HG03565 (cell line): ENCODE measurements around the gene DAZAP2.
A peak's percentile ranks its signal among the peaks of the same experiment; 100 is the strongest.
"Not testable (repeated sequence)": the region's sequence is repeated elsewhere in the genome, so short reads cannot be mapped to it uniquely, and the experiment has no call there.

Experiments
- ATAC-seq: cut with Tn5 transposase; IDR thresholded peaks from one replicate; pipeline ENCODE4 v1.9.1; 2021; ENCODE audit warnings: mild to moderate bottlenecking, moderate library complexity; ENCODE audit not compliant: unreplicated experiment

DAZAP2 gene

DNA sequence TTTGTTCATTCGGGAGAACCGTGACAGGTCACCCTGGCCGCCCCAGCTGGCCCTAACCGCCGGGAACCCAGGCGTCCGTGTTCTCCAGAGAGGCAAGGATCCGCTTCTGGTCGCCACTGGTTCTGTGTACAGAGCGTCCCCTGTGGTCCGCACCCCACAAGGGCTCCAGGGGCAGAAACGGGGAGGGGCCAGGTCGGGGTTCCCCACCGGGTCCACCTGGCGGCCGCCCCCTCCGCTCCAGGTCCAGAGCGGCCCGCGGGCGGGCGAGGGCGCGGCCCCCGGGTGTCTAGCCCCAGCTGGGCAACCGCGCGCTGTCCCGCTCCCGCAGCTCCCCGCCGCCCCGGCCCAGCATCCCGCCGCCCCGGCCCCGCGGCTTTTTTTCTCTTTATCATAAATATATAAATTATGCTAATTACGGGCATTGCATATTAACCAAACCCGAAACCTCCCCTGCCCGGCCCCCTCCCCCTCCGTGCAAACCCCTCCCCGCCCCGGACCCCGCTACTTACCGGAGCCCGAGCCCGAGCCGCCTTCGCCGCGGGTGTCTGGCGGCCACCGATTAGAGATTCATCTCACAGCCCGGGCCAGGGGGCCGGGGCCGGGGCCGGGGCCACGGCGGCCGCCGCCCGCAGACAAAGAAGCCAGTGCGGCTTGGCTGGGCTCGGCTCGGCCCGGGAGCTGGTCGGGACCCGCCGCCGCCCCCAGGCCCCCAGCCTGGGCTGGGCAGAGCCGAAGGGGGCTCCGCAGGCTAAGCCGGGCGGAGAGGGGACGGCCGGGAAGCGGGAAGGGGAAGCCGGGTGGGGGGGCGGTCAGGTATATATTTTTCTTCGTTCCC lies 21.3 kb upstream of the DAZAP2 start:
- no peak for ATAC-seq

DNA sequence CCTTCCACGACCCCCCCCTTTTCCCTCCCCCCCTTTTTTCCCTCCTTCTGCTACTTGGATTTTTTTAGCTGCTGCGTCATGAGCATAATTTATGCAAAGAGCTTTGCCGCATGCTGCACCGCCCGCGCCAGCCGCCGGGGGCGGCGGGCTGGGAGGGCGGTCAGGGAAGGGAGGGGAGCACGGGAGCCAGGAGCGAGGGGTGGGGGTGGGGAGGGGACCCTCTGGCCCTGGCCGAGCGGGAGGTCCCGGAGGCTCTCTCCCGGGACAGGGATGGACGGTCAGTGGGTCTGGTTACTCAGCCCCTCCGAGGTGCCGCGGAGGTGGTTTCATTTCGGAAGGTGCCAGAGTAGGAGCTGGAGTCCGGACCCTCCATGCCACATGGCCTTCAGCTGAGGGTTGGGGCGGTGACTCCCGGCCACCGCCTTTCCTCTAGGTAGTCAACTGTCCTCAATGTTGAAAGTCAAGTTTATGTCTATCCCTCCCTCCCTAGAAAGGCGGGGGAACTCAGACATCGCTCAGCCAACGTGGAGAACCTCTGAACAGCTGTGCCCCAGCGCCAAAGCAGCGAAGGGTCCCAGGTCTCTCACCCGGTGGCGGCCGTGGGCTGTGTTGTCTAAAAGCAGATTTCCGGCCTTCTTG lies 20.5 kb upstream of the DAZAP2 start, which contains the start of gene POU6F1:
Gene POU6F1 (minus strand): TSS at position 95 of the 639 bp plus-strand sequence. CDS start 11,226 bp downstream, outside the sequence.
- peak; percentile 60 for ATAC-seq

DNA sequence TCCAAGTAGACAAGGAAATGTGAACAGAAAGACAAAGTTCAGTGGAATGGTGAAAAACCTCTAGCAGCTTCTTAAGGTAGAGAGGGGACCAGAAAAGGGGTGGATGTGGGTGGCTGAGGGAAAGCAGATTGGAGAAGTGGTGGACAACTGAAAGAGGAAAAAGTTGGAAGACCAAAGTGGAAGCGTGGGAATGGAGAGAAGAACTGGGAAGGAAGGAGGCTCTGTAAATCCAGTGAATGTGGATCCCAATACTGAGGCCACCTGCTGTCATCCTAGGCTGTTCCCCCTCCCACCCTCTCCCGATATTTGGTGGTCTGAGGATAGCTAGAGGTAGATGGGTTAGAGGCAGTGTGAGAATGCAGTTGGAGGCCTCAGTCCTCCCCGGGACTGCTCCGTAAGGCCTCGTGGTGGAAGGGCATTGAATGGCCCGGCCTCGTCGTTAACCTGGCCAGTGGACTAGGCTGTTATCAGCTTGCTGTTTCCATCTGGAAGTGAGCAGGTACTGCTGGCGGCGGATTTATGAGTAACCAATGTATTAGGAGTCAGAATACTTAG lies 19.9 kb upstream of the DAZAP2 start:
- no peak for ATAC-seq

DNA sequence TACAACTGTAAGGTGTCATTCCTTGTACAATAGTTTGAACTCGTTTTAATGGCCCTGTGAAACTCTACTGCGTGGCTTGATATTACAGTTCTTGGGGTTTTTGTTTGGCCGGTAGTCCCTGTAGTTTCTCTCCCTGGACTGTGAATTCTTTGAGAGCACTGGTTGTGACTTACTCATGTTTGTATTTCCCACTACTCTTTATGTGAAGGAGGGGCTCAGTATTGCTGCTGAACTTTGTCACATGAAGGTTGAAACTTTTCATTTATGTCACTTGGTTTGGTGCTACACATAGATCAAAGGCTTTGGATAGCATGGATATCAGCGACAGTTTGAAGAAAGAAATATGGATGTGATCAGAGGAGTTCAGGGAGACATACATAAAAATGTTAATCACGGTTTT lies 19.3 kb upstream of the DAZAP2 start:
- no peak for ATAC-seq

DNA sequence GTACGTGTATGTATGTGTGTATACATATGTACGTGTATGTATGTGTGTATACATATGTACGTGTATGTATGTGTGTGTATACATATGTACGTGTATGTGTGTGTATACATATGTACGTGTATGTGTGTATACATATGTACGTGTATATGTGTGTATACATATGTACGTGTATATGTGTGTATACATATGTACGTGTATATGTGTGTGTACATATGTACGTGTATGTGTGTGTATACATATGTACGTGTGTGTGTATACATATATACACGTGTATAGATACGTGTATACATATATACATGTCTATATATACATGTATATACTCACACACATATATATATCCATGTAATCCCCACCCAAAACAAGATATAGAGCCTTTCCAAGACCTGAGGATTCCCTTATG lies 18.8 kb upstream of the DAZAP2 start:
- ATAC-seq = not testable (repeated sequence)

DNA sequence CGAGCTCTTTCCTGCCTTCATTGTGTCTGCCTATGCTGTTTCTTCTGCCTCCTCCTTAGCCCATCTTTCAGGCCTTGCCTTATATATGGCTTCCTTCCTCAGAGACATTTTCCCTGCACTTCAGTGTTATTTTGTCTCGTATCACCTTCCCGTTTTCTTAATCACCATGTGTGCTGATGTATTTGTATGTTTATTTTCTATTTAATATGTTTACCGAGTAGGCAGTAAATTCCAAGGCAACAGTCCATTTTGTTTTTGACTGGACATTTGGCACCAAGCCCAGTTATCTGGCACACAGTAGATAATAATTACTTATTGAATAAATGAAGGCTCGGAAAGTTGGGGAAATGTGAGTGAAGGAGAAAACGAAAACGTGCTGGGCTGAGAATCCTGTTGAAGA lies 16.2 kb upstream of the DAZAP2 start:
- no peak for ATAC-seq

DNA sequence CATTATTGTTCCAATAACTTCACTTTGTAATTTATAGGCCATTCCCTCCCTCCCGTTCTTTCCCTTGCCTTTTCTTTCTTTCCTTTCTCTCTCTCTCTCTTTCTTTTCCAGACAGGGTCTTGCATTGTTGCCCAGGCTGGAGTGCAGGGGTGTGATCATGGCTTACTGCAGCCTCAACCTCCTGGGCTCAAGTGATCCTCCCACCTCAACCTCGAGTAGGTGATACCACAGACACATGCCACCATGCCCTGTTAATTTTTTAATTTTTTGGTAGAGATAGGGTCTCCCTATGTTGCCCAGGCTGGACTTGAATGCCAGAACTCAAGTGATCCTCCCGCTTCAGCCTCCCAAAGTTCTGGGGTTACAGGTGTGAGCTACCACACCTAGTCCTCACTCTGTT lies 14.0 kb upstream of the DAZAP2 start:
- ATAC-seq = no peak

DNA sequence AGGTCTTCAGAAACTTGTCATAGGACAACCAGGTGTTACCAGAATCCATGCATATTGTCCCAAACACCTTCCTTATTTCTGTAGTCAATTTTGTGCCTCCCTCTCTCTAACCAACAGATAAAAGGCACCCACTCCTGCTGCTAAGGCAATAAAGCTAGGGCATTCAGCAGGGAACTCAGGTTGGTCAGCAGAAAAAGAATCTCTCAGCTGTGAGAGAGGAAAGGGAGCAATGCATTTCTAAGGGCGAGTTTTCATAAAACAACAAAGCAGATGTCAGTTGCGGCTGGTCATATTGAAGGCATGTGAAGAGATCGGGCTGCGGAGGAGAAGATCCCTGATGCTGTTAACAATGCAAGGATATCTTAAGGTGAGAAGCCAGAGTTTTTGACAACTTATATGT lies 13.4 kb upstream of the DAZAP2 start:
- no peak for ATAC-seq

DNA sequence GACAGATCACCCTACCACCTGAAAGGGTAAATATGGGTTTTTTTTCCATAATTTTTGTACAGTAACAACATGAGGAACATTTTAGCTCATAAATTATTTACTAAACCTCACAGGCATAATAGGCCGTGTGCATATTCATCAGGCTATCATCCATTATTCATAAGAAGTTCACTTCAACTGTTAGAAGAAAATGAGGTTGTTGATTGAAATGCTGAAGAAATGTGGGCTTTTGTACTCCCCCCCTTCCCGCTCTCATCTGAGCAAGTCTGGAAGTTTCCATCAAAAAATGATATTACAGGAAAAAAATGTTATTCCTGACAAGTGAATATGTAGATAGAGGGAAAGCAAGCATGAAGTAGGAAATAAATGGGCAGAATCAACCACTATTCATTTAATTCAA lies 12.9 kb upstream of the DAZAP2 start:
- no peak for ATAC-seq

DNA sequence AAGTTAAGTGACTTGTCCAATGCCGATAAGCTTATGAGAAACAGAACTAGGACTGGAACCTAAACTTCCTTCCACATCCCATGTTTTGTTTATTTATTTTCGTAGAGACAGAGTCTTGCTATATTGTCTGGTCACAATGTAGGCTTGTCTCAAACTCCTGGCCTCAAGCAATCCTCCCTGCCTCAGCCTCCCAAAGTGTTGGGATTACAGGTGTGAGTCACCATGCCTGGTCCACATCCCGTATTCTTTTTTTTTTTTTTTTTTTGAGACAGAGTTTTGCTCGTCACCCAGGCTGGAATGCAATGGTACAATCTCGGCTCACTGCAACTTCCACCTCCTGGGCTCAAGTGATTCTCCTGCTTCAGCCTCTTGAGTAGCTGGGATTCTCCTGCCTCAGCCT lies 11.5 kb upstream of the DAZAP2 start:
- ATAC-seq = not testable (repeated sequence)

DNA sequence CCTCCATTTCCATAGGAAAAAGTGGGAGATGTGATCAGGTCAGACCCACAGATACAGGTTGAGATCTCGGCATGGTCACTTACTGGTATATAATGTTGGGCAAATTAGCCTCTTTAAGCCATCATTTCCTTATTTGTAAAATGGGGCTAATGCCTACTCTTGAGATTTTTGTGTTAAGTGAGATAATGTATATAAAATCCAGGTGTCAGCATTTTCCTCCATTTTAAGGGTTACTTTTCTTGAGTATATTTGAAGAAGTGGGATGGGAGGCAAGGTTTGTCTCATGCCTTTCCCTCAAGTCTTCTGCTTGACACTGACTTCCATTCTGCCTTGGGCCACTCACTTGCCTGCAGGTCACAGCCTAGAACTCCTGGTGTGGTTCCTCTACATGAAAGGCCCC lies 10.7 kb upstream of the DAZAP2 start:
- ATAC-seq = no peak

DNA sequence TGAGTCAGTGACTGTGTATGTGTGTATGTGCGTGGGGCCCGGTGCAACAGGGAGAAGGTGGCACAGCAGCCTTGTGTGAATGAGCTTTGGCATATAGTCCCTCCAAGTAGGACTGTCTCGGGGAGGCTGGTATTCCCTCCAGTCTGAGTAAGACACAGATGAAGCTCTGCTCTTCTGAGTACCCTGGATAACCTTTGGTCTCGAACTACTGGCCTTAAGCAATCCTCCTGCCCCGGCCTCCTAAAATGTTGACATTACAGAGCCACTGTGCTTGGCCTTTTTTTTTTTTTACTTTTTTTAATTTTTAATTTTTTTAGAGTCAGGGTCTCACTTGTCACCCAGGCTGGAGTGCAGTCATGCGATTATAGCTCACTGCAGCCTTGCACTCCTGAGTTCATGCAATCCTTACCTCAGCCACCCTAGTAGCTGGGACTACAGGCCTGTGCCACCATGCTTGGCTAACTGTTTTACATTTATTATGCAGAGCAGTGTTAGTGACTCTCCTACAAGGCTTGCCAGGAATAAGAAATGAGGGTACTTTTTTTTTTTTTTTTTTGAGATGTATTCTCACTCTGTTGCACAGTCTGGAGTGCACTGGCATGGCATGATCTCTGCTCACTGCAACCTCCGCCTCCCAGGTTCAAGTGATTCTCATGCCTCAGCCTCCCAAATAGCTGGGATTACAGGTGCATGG lies 9.4 kb upstream of the DAZAP2 start:
- no peak for ATAC-seq

DNA sequence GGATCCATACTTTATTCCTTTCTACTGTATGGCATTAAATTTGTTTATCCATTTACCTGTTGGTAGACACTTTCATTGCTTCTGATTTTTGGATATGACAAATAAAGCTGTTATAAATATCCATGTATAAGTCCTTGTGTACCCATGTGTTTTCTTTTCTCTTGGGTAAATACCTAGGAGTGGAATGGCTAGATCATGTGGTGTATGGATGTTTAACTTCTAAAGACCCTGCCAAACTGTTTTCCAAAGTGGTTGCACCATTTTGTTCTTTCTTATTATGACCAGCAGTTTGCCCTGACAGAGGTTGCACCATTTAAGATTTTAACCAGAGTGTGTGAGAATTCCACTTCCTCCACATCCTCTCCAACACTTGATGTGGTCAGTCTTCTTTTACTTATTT lies 6.0 kb upstream of the DAZAP2 start:
- ATAC-seq = no peak

DNA sequence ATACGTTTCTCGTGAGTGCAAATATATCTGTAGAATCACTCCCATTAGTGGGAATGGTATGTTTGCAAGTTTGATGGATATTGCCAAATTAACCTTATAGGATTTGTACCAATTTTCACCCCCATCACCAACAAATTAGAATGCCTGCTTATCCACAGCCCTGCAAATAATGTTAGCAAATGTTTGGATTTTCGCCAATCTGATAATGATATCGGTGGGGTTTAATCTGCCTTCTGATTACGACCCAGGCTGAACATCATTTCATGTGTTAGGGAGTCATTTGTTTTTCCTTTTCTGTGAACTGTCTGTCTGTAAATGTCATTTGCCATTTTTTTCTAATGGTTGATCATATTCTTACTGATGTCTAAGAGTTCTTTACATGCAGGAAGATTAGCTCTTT lies 4.1 kb upstream of the DAZAP2 start:
- no peak for ATAC-seq

DNA sequence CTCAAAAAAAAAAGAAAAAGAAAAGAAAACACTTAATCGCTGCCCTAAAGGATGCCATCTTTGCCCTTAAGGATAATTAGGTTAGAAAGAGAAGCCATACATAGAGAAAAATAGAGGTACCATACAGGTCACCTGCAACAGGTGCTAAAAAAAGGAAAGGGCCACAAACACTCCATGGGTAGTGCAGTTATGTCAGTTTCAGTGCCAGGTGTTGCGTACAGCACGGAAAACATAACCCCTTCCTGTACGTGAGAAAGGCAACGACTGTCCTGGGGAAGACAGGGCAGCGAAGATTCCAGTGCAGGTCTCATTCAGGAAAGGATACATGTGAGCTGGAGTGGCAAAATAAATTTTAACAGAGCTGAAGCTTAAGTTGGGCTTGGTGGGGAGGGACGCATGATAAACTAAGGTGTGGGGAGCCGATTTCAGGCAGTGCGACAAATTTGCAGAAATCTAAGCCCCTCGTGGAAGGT lies 553 bp upstream of the DAZAP2 start:
- no peak for ATAC-seq

DNA sequence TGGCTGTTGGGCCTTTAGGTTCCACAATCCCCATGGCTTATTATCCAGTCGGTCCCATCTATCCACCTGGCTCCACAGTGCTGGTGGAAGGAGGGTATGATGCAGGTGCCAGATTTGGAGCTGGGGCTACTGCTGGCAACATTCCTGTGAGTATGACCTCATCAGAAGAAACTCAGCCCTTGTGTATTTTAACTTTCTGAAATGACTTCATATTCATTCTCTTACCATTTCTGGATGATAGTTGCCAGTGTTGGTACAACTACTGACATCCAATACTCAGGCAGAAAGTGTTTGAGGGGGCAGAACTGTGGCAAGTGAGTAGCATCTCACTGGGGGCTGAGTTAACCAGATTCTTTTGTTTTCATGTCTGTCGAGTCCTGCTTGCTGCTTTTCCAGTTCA lies 2.3 kb downstream of the DAZAP2 start:
- ATAC-seq = no peak

DNA sequence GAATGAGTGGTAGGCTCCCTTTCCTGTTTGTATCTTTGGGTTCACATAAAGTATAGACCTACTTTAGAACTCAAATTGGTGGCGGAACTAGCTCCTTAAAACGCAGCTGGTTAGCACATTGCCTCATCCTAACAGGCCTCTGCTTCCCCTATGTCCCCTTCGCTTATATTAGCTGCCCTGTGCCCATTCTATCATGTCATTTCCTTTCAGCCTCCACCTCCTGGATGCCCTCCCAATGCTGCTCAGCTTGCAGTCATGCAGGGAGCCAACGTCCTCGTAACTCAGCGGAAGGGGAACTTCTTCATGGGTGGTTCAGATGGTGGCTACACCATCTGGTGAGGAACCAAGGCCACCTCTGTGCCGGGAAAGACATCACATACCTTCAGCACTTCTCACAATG lies 3.5 kb downstream of the DAZAP2 start:
- no peak for ATAC-seq

DNA sequence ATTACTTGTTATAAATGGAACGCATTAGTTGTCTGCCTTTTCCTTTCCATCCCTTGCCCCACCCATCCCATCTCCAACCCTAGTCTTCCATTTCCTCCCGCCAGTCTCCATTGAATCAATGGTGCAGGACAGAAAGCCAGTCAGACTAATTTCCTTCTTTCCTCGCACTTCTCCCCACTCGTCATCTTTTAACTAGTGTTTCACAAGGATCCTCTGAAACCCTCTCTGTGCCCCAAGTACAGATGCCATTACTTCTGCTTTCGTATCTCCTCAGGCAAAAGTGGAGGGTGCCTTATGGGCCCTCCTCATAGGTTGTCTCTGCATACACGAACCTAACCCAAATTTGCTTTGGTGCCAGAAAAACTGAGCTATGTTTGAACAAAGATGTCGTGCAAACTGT lies 4.2 kb downstream of the DAZAP2 start:
- ATAC-seq = no peak

DNA sequence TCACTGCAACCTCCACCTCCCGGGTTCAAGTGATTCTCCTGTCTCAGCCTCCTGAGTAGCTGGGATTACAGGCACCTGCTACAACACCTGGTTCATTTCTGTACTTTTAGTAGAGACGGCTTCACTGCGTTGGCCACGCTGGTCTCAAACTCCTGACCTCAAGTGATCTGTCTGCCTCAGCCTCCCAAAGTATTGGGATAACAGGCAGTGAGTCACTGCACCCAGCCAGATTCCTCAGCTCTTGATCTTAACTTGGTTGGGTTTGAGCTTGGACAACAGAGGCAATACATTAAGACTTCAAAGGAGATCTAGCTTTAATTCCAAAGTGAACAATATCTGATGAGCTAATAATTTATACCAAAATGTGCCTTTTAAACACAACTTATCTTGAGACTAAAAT lies 5.6 kb downstream of the DAZAP2 start:
- no peak for ATAC-seq

DNA sequence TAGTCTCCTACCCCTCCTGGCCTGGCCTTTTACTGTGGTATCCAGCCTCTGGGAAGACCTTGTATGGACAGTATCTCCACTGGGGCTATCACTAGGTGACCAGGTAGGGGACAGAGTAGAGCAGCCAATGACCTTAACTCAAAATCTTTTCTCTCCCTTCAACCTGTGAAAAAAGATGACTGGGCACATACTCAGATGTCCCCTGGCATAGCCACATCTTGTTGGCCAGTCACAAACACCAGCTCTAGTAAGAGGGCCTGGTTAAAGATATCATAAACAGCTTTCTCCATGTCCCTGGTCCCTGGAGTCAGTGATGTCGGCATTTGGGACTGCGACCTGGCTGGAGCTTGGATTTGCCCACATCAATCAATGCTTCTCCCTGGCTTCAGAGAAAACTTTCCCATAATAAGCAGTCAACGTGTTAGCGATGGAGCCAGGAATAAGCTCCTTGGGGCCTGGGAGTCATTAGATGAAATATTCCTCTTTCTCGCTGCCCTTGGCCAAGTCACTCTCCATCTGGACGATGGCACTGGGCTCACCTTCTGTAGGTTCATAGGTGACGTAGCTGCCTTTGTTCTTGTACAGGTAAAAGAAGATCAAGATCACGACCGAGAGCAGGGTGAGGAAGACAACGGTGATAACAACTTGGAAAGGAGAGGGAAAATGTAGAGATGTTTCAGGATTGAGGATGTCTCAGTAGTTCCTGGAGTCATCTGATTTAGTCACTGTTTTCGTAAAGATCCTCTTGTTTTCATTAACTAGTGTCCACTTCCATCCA lies 7.0 kb downstream of the DAZAP2 start:
- ATAC-seq = no peak
